SU-DHL-6 (cell line): ENCODE measurements around the gene ZNF418.
A peak's percentile ranks its signal among the peaks of the same experiment; 100 is the strongest.

Experiments used
- CTCF ChIP-seq: fragments of 200-600 bp; sonication (generic); IDR thresholded peaks from one replicate; pipeline ENCODE4 v1.5.1; 2017; ENCODE audit warnings: antibody characterized with exemption, mild to moderate bottlenecking, low read length, moderate library complexity; ENCODE audit not compliant: insufficient read depth, poor library complexity, severe bottlenecking
- EZH2phosphoT487 ChIP-seq: fragments of 200-600 bp; sonication (generic), shearing (Covaris generic); conservative IDR thresholded peaks from 2 replicates; pipeline ENCODE4 v1.6.1; 2018; ENCODE audit warnings: mild to moderate bottlenecking, antibody characterized with exemption, low read length, moderate library complexity, mixed read lengths

- TF ChIP-seq EZH2phosphoT487 (no peak), CTCF (peak; percentile 14)
Observed at GRCh38 chr19:57887195-57887941, 47.8 kb downstream of the ZNF418 start.
